ENCODE data around the gene SIPA1L3. TPM values are rescaled to one million over a fixed set of nuclear protein-coding genes. Genes with fewer than 3 reads are reported as not detected.

Gene SIPA1L3
- total RNA-seq, 1 experiment from 2014 or later: 66.3 TPM

GRCh38 chr19:38221919-38222830, 315.2 kb downstream of the SIPA1L3 start:
- Histone ChIP-seq H3K4me3 (ENCODE audit: low read depth in 2 of 2, low read length in 2 of 2) (peak overlapping the region in 1 of 2 experiments; percentile 2; a peak in 1 of 4 replicates), H3K4me1 (ENCODE audit: control insufficient read depth, insufficient read depth, low read length) (peaks cover 5% of the 10 kb centered on the region), H3K27ac (ENCODE audit: low read length) (no peak overlapping the region), H3K27me3 (ENCODE audit: control insufficient read depth, insufficient read depth, low read length) (no peaks in the 10 kb centered on the region), H3K36me3 (ENCODE audit: control insufficient read depth, insufficient read depth, low read length) (no peaks in the 10 kb centered on the region), H3K9me3 (ENCODE audit: control insufficient read depth, insufficient read depth, low read depth, low read length) (no peaks in the 10 kb centered on the region)
- in situ Hi-C loops (cut with HindIII; ENCODE audit: low pct_unique_long_range_greater_than_20kb, low sequenced_read_pairs): no loop called here
- no peak for TF ChIP-seq POLR2AphosphoS5 (IDR thresholded peaks at IDR 0.05; ENCODE audit: low read depth, low read length)
- no peak for TF ChIP-seq CTCF (IDR thresholded peaks at IDR 0.05)
- no peak for TF ChIP-seq SIN3A (IDR thresholded peaks at IDR 0.05; ENCODE audit: borderline replicate concordance, insufficient read depth, low read depth, low read length)
- no peak for TF ChIP-seq REST (IDR thresholded peaks at IDR 0.05; ENCODE audit: insufficient read depth in 1 of 2, low read depth in 2 of 2, low read length in 1 of 2)
- no peak for TF ChIP-seq TCF7L2 (IDR thresholded peaks at IDR 0.05; ENCODE audit: low read depth, low read length)
- DNase-seq (ENCODE audit: low read depth, low spot score) (no peak), ATAC-seq (no peak)
- intact Hi-C loops (cut with micrococcal nuclease; ENCODE audit: unreplicated experiment): loop anchor here (10.0 kb wide), 1 partner anchor 317 kb away; the partner anchor contains the start of genes SIPA1L3 and WDR87
- POLR2A ChIA-PET: no interaction called here
- BruUV-seq (replicated peaks): no TSS peak
- CTCF ChIA-PET: no interaction called here

GRCh38 chr19:38223119-38223523, 316.1 kb downstream of the SIPA1L3 start:
- H3K27ac ChIP-seq (ENCODE audit: low read length): no peak overlapping the region
- H3K4me1 ChIP-seq (ENCODE audit: control insufficient read depth, insufficient read depth, low read length): peaks cover 13% of the 10 kb centered on the region
- peak overlapping the region; percentile 53 to 81; a peak in 2 of 4 replicates for H3K4me3 ChIP-seq (ENCODE audit: low read depth in 2 of 2, low read length in 2 of 2)
- intact Hi-C loops (cut with micrococcal nuclease; ENCODE audit: unreplicated experiment) (loop anchor here (10.0 kb wide), 1 partner anchor 318 kb away; the partner anchor contains the start of genes SIPA1L3 and WDR87), in situ Hi-C loops (cut with HindIII; ENCODE audit: low pct_unique_long_range_greater_than_20kb, low sequenced_read_pairs) (no loop called here)
- ChIA-PET CTCF (no interaction called here), POLR2A (no interaction called here)
- no peak for TF ChIP-seq TCF7L2 (IDR thresholded peaks at IDR 0.05; ENCODE audit: low read depth, low read length)
- TF ChIP-seq CTCF (IDR thresholded peaks at IDR 0.05): no peak
- TF ChIP-seq REST (IDR thresholded peaks at IDR 0.05; ENCODE audit: insufficient read depth in 1 of 2, low read depth in 2 of 2, low read length in 1 of 2): no peak
- no peak for TF ChIP-seq SIN3A (IDR thresholded peaks at IDR 0.05; ENCODE audit: borderline replicate concordance, insufficient read depth, low read depth, low read length)
- TF ChIP-seq POLR2AphosphoS5 (IDR thresholded peaks at IDR 0.05; ENCODE audit: low read depth, low read length): no peak
- H3K36me3 ChIP-seq (ENCODE audit: control insufficient read depth, insufficient read depth, low read length): no peaks in the 10 kb centered on the region
- no peak for ATAC-seq
- H3K27me3 ChIP-seq (ENCODE audit: control insufficient read depth, insufficient read depth, low read length): no peaks in the 10 kb centered on the region
- BruUV-seq (replicated peaks): no TSS peak
- H3K9me3 ChIP-seq (ENCODE audit: control insufficient read depth, insufficient read depth, low read depth, low read length): no peaks in the 10 kb centered on the region
- DNase-seq (ENCODE audit: low read depth, low spot score): no peak

Data from Panc1 (cell line).